HG03097 (cell line): ENCODE measurements around the gene CLHC1.
"Not testable (repeated sequence)": the region's sequence is repeated elsewhere in the genome, so short reads cannot be mapped to it uniquely, and the experiment has no call there.

Experiments used
- ATAC-seq: cut with Tn5 transposase; IDR thresholded peaks from one replicate; pipeline ENCODE4 v1.9.1; 2021; ENCODE audit not compliant: unreplicated experiment, low FRiP score

The CLHC1 gene

DNA sequence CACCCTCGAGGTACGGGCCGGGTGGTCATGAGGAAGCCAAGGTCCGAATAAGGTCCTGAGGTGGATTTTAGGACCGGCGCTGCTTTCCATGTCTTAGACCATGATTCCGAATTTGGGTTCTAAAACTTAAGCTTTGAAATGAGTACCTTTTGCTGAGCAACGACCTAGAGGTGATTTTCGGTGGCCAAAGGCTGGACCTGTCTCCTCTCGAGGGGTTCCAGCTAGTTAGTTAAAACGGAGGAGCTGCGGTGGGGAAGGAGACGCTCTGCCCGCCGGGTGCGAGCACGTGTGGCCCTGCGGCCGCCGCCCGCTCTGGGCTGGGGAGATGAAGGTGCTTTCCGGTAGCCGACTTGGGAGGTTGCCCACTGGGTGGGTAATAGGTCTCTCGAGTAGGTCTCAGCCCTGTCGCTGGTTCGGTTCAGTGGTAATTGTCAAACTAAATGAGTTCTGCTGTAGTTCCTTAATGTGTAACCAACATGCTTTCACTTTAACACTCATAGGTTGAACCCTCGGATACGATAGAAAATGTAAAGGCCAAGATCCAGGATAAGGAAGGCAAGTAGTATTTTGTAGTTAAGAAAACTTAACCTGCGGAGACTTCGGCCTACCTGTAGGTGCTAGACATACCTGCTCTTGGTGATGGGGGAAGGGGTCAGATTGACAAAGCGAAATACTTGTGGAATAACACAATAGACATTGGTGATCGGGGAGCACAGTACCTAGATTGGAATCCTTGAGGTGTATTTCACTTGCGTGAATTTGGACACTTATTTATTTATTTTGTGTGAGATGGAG lies 967 bp upstream of the CLHC1 start:
- peak; percentile 17 for ATAC-seq

DNA sequence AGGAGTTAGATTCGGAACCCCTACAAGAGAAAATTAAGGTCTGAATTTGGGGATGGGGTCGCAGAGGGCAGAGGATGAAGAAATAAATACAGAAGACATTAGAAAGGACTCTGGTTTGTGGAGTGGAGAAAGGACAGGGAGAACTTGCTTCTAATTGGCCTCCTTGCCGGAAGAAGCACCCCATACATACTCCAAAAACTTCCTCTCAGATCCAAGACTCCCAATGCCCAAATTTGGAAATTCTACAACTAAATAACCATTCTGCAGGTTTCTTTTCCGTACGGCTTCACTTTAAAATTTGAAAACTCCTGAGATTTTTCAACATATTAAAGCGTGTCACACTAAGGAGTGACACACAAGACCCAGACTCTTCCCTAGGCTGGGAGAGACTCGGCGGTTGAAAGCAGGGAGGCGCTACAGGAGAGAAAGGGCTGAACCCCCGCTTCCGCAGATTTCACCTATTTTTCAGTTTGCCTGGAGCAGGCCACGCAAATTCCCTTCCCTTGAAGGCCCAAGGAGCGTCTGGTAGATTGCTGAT lies 478 bp downstream of the CLHC1 start:
- no peak for ATAC-seq

DNA sequence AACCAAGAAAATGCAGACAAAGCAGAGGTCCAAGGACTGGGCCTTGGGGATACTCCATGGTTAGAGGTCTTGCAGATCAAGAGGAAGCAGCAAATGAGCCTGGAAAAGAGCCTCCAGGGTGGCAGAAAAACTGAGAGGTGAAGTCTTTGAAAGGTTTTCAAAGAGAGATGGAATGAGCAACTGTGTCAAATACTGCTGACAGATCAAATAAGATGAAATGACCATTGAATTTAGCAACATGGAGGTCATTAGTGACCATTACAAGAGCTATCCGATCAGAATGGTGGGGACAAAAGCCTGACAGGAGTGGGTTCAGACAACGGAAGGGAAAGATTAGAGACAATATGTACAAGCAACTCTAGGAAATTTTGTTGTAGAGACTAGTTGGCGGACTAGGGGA lies 1.5 kb downstream of the CLHC1 start:
- ATAC-seq = no peak

DNA sequence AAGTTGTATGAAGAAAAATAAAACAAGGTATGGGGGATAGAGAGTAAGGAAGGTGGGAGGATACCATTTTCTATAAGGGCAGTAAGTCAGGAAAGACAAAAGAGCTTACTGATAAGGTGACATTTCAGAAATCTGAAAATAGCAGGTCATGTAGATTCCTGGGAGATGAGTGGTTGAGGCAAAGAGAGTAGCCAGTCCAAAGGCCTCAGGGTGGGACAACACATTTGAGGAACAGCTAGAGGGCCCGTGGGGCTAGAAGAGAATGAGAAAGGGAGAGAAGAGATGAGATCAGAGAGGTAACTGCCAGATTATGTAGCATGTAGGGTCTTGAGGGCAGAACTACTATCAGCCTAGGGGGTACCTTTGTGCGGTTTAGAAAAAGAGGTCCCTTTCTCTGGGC lies 2.9 kb downstream of the CLHC1 start:
- no peak for ATAC-seq

DNA sequence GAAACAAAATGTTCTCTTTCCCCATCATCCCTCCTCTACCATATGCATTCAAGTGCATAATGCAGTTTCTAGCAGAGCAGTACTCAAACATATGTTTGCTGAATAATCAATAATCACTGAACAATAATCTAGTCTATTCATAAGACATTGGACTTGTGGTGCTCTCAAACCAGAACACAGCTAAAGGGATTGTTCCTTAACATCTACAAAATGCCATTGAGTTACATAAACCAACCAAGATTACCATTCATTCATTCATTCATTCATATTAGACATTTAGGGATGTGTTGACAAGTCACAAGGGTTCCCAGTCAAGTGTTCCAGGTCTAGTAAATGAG lies 3.9 kb downstream of the CLHC1 start:
- ATAC-seq = no peak

DNA sequence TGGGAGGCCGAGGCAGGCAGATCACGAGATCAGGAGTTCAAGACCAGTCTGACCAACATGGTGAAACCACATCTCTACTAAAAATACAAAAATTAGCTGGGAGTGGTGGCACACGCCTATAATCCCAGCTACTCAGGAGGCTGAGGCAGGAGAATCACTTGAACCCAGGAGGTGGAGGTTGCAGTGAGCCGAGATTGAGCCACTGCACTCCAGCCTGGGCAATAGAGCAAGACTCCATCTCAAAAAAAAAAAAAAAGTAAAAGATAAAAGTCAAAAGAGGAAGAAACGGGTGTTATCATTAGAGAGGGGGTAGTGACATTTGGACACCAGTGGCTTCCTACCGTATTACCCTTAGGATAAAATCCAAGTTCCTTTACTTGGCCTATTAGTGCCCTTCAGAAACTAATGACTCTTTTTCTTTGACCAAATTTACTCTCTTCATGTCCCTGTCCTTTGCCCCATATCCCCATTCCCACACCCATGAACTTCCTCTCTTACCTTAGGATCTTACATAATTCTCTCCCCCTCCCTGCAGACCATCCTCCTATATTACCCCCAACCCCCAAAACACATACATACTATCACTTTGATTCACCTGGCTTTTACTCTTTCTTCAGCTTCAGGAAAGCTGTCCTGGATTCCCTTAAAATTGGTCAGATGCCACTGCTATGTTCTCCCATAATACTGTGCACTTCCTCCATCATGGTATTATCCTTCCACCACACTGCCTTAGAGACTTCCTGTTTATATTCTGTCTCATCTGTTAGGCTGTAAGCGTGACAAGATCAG lies 4.5 kb downstream of the CLHC1 start:
- ATAC-seq = not testable (repeated sequence)

DNA sequence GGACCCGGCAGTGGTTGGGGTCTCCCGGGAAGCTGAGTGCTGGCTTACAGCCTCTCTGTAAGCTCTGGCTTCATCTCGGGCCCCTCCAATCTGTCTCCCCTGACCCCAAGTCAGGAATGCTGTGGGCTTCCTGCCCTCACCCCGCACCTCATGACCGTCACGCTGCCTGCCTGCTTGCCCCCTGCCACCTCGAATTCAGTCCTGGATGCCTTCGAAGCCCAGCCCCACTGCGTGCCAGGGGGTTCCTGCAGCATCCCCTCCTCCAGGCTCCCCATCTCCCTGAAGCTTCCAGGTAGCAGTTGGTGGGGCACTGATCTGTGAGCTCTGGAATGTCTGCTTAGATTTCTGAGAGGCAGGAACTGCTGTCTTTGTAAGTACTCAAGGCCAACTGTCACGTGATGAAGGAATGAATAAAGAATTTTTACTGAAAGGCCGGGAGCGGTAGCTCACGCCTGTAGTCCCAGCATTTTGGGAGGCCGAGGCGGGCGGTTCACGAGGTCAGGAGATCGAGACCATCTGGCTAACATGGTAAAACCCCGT lies 6.5 kb downstream of the CLHC1 start:
- no peak for ATAC-seq

DNA sequence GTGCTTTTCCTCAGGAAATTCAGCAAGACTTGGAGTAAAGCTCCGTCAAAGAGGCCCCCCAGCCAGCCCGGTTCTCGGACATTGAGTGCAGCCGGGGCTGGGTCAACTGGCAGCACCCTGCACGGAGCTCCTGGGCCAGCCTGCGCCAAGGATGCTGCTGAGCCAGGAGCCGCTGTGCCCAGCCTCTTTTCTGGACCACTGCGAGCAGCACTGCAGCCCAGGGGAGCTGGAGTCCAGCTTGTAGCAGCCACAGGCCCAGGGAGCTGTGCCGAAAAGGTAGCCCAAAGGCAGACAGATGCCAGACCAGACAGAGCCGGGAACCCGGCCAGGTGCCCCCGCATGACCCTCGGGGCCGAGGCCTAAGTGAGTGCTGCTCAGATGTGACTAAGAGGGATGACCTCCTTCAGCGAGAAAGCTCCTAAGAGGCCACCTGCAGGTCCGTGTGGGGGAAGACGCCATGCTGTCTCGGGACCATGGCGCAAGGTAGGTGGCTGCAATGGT lies 7.3 kb downstream of the CLHC1 start:
- ATAC-seq = no peak

DNA sequence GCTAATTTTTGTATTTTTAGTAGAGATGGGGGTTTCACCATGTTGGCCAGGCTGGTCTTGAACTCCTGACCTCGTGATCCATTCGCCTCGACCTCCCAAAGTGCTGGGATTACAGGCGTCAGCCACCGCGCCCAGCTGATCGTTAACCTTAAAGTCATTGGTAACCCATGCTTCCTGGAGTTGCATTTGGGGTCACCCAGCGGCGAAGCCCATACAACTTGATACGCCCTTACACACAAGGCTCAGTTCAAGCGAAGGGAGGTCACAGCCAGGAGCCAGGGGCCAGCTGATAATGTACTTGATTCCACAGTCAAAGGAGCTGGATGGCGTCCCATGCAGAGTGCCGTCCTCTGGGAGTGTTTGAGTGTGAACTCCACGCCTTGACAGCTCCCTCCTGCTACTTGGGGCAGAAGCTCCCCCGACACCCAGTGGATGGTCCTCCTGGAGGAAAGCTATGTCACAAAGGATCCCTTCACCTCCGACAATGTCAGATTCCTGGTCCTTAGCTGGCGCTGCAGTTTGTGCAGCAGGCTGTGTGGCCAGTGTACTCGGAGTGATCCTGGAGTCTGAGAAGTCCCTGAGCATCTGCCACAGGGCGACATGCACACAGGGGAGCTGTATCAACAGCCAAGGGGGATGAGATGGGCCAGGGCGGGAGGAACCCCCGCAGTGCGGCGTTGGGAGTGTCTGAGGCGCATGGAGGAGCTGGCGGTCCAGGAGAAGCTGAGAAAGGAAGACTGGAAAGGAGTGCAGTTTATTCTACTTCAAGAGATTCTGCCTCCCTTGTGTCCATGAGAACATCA lies 7.9 kb downstream of the CLHC1 start:
- no peak for ATAC-seq

DNA sequence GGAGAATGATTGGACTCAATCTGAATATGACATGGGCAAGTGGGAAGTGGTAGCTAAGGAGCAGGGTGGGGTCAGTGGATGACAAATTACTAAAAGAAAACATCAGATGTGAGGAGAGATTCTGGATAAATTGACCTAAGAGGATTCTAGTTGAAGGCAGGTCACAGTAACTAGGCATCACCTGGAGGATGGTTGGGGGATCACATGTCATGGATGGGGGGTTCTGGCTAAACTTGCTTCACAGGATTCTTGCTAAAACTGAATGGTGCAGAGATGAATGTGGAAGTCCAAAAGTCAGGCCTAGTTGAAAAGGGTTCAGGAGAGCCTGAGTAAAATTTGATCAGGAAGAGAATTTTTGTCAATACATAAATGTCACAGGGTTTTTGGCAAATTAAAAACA lies 18.3 kb downstream of the CLHC1 start:
- ATAC-seq = no peak

DNA sequence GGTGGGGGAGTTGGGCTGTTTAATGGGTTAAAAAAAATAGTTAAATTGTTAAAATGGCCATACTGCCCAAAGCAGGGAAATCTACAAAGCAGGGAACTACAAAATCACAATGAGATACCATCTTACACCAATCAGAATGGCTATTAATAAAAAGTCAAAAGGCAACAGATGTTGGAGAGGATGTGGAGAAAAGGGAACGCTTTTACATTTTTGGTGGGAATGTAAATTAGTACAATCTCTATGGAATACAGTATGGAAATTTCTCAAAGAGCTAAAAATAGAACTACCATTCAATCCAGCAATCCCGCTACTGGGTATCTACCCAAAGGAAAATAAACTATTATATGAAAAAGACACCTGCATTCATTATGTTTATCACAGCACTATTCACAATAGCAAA lies 27.1 kb downstream of the CLHC1 start:
- ATAC-seq = no peak

DNA sequence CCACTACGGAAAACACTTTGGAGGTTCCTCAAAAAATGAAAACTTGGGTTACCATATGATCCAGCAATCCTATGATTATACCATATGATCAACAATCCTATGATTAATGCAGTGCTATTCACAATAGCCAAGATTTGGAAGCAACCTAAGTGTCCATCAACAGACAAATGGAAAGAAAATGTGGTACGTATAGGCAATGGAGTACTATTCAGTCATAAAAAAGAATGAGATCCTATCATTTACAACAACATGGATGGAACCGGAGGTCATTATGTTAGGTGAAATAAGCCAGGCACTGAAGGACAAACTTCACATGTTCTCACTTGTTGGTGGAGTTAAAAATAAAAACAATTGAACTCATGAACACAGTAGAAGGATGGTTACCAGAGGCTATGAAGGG lies 27.6 kb downstream of the CLHC1 start:
- no peak for ATAC-seq

DNA sequence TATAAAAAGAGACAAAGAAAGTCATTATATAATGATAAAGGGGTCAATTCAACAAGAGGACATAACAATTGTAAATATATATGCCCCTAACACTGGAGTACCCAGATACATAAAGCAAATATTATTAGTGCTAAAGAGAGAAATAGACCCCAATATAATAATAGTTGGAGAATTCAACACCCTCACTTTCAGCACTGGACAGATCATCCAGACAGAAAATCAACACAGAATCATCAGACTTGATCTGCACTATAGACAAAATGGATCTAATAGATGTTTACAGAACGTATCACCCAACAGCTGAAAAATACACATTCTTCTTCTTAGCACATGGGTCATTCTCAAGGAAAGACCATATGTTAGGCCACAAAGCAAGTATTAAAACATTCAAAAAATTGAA lies 31.7 kb downstream of the CLHC1 start:
- no peak for ATAC-seq

DNA sequence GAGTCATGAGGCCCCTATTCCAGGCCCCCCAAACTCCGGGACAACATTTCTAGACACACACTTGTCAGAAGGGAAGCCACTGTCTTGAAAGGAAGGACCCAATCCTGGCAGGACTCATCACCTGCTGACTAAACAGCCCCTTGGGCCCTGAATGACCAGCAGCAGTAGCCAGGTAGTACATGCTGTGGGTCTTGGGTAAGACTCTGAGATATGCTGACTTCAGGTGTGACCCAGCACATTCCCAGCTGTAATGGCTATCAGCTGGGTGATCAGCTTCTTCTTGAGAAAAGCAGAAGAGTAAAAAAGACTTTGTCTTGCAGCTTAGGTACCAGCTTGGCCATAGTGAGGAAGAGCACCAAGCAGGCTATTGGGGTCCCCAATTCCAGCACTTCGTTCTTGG lies 35.6 kb downstream of the CLHC1 start:
- ATAC-seq = no peak

DNA sequence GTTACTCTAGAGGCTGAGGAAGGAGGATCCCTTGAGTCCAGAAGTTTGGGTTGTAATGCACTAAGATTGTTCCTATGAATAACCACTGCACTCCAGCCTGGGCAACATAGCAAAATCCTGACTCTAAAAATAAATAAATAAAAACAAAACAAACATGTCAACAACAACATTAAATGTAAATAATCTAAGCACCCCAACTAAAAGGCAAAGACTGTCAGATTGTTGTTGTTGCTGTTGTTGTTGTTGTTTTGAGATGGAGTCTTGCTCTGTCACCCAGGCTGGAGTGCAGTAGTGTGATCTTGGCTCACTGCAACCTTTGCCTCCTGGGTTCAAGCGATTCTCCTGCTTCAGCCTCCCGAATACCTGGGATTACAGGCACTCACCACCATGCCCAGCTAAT lies 40.2 kb downstream of the CLHC1 start:
- ATAC-seq = not testable (repeated sequence)

DNA sequence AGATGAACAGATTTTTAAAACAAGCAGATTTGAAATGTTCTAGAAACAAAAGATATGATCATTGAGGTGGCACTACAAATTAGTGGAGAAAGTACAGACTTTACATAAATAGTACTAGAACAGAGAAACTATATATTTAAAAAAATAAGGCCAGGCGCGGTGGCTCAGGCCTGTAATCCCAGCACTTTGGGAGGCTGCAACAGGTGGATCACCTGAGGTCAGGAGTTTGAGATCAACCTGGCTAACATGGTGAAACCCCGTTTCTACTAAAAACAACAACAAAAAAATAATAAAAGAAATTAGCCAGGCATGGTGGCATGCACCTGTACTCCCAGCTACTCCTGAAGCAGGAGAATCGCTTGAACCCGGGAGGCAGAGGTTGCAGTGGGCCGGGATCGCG lies 45.3 kb downstream of the CLHC1 start:
- ATAC-seq = not testable (repeated sequence)

DNA sequence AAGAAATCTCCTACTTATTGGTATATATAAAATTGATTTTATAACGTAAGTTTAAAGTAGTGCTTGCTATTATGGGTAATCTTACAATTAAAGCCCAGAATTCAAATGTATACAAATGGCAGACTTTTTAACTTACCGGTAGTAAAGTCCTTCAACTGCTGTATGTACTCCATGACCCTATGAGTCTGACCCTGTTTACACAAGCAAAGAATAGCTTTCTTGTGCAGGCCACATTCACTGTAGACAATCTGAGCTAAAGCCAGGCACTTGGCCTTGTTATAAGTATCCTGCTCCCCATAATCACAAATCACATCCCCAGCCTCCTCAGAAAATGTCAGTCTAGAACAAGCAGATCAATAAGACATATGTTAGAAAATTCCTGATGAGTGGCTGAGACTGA lies 51.7 kb downstream of the CLHC1 start:
- no peak for ATAC-seq

DNA sequence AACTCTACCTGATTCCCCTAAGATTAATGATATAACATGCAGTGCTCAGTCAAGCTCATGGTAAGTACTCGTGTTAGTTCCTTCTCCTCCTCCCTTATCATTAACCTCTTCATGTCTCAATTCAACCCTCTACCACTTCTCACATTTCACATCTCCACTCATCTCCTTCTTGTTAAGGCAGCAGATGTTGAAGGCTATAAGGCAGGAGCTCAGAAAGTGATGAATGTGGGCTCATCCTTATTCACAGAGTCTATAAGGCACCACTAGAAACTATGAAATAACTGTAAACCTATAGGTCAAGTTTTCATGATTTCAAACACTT lies 56.0 kb downstream of the CLHC1 start:
- no peak for ATAC-seq

DNA sequence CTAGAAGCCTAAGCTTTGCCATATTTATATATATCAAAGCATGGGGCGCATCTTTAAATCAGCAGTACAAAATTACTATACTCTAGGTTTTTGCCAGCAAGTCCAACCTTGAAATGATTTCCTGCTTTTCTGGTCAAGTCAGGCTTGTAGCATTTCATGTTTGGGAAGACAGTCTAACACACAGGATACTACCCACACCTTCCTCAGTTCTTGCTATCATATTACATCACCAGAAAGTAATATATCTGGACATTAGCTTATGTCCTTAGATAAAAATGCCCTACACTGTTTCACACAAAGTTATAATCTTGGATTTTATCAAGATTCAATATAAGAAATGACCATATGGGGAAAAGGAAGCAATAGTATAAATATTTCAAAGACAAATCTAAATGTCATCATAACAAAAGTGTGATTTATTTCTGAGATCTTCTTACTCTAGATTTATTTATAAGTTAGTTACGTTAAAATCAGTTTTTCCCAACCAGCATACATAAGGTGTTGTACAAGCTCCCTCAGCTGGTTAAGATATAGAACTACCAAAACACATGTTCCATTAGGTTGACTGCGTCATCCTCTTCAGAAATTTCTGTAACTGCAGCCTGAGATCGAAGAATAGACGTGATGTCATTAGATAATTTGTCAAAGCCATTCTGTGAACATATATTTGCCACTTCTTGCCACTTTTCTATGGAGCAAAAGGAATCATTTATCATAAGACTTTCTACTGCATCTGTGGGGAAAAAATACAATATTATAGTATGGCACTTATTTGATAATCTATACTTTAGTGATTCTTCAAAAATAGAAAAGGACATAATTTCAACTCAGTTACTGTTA lies 56.6 kb downstream of the CLHC1 start:
- ATAC-seq = no peak

DNA sequence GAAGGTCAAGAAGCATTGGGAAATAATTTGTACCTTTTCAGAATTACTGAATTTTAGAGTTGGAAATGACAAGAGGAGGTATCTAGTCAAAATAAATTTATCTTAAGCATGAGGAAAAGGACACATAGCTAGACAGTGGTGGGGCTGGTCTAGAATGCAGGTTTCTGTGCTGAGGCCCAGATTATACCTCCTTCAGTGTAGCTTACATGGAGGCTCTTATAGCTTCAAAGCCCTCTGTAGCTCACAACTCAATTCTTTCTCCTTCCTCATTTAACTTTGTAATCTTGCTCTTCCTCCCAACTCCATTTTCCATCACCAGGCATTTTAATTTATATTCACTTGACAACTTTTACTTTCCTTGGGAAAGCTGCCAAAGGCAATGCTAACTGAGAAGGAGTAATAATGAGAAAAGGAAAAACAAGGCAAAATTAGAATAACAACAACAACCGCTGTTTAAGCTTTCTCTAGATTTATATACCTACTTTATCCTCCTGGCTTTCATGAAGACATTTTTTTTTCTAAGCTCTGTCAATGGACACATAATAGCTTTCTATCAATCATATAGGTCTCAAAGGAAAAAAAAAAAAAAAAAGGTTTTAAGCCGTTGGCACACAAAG lies 58.5 kb downstream of the CLHC1 start:
- no peak for ATAC-seq
